GM18907 (cell line): ENCODE measurements around the gene ANKFN1.

Experiments used
- ATAC-seq: cut with Tn5 transposase; IDR thresholded peaks from one replicate; pipeline ENCODE4 v1.9.1; 2021; ENCODE audit warnings: mild to moderate bottlenecking, moderate library complexity; ENCODE audit not compliant: unreplicated experiment

The ANKFN1 gene

DNA sequence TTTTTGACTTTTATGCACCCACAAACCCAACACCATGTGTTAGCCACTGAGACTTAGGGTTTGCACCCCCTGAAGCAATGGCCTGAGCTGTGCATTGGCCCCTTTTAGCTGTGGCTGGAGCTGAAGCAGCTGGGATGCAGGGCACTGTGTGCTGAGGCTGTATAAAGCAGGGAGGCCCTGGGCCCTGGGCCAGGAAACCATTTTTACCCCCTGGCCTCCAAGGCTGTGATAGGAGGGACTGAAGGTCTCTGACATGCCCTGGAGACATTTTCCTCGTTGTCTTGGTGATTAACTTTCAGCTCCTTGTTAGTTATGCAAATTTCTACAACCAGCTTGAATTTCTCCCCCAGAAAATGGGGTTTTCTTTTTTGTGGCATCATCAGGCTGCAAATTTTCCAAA, 6.7 kb upstream of the ANKFN1 start:
- no peak for ATAC-seq

DNA sequence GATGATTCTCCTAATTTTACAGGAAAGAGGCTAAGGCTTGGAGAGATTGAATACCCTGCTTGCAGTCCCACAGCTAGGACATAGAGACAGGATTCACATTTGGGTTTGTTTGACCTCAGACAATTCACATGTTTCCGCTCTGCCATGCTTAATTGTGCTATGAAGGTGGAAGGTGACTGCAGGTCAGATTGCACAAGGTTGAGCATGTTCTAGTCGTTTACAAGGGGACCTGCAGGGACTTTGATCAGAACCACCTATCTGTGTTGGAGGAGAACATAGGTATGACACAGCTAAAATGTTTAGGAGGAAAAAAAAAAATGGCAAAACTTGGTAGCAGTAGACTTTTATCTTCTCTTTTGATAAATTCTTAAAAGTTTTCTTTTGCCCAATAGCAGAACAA, 4.9 kb upstream of the ANKFN1 start:
- no peak for ATAC-seq

DNA sequence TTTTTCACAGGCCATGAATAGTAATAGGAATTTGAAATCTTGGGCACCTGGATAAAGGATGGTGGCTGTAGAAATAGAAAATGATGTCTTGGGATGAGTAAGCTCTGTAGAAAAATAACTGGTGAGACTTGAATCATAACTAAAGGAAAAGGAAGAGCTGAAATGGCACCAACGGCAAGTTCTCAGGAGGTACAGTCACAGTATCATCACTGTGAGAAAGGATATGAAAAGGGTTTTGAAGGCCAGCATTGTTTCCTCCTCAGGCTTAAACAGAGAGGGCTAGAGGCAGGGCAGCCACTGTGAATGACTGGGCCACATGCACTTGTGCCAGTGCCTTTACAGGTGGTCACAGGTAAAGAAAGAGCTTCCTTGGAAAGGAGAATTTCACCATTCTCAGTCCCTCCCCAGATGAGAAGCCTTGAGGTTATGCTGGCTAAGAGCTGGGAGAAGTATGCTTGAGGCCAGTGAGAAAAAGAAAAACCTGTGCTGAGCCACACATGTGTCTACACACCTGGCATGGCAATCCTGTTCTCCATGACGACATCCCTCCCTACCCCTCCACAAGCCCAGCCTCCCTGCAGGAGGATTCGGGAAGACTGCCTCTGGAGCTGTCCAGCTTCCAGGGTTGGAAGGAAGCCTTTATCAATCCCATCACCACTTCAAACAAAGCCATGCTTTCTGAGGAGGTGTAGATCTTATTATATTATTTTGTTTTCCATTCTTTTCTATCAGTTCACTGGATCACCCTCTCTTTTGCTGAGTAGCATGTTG, 3.8 kb upstream of the ANKFN1 start:
- ATAC-seq, result no peak

DNA sequence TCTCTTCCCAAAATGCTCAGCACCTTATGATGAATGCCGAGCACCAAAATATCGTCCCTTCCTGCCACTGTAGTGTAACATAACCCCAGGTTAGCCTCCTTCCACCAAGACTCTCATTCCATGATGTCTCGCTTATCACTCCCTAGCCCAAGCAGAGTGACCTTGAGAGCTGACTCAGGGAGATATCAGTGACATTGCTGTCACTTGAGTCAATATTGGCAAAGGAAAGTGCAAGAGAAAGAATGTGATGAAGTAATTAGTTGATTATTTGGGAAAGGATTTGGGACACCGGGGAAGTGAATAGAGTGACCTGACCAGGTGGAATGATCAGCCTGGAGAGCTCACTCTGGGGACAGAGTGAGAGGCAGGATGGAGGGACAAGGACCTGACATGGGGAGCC, 2.6 kb upstream of the ANKFN1 start:
- ATAC-seq, result no peak

DNA sequence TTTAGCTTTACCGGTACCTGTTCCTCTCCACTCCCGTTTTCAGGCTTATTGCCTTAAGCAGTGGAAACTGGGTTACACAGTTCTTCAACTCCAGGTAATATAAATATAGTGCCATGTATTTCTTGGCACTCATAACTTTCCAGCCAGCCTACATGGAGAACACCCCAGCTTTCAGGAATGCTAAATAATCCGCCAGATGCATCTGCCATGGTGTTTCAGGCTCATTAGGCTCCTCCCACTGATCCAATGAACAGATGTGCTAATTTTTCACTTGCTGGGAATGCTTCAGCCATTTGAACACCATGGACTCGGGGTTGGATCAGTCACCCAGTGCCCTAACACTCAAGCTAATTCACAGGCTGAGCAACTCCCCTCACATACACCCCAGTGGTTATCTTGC, 4.6 kb downstream of the ANKFN1 start:
- ATAC-seq, result no peak

DNA sequence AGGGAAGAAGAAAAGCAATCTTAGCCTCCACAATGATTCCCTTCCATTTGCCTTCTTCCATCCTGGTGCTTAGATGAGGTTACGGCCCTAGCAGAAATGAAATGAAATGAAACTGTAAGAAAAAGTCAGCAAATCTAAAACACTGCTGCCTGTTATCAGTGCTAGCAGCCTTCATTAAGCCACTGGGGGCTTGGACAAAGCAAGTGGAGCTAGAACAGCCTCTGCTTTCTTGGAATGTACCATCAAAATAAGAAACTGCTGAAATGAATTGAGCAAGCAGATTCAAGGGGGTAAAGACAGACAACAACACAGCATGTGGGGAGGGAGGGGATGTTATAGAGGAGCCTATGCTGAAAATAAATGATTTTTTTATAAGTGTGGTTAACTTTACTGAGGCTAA, 5.1 kb downstream of the ANKFN1 start:
- no peak for ATAC-seq

DNA sequence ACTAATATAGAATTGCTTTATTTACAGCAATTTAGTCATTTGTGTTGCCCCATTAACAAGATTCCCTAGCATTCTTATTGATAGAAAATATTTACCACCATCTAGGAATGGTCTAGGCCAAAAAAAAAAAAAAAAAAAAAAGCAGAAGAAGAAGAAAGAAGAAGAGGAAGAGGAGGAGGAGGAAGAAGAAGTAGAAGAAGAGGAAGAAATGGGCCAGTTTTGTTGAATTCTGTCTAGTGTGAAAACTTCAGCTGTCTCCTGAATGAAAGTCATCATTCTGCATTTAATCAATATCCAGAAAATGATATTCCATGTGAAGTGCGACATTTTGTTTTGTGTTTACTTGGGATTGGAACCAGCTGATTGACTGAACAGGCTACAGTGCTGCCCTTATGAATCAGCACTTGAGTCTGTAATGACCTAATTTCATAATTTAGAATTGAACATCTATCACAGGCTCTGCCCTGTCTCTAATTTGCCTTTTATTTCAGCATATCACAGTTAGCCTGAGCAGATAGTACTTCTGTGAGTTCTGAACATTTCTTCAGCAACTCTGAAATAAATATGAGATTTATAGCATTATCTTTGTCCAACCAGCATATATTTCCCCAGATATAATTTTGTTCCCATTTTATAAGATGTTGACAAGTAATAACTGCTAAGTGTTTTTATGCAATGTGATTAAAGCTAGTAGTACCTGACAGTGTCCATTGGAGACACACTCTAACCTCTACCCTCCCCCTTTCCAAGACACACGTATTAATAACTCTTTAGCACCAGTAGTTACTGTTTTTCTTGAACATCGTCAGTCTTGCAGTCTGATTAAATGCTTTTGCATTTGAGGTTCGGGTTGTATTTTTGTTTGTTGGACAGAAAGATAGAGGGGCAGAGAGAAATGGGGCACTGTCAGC, 5.9 kb downstream of the ANKFN1 start:
- ATAC-seq, result no peak

DNA sequence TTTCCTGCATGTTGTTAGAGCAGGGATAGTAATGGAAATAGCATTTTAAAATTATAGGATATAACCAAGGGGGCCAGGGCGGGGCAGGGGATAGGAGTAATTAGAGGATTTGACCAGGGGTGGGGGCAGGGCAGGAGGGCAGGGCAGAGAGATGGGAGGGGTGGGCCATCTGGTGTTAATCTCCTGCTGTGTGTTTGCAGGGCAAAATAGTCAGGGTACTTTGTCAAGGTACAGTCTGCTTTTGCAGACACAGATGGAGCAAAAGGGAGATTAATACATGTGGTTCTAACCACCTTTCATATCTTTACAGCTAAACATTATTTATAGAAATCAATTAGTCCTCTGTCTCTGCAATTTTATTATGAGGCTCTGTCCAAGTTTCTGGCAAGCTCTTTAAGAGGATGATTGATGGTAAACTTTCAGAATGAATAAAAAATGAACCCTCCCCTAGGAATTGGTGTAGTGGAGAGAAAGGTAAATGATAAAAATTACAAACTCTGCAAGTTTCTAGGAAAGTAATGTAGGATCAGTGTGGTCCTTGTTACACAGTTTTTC, 6.6 kb downstream of the ANKFN1 start:
- no peak for ATAC-seq

DNA sequence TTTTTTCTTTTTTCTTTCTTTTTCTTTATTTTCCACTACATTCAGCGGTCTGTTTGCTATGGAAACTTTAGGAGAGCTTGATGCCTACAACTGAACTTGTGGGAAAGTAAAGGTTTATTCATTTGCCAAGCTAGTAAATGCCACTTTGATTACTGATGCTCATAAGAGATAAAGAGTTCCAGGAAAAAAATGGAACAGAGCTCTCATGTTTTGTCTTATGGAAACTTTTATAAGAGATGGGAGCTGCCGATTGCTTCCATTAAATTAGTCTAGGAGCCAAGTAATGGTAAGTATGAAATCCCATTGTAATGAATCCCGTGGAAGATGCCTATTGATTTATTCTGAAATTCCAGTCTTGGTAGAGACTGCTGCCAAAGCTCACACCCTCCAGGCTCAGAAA, 7.1 kb downstream of the ANKFN1 start:
- ATAC-seq, result no peak

DNA sequence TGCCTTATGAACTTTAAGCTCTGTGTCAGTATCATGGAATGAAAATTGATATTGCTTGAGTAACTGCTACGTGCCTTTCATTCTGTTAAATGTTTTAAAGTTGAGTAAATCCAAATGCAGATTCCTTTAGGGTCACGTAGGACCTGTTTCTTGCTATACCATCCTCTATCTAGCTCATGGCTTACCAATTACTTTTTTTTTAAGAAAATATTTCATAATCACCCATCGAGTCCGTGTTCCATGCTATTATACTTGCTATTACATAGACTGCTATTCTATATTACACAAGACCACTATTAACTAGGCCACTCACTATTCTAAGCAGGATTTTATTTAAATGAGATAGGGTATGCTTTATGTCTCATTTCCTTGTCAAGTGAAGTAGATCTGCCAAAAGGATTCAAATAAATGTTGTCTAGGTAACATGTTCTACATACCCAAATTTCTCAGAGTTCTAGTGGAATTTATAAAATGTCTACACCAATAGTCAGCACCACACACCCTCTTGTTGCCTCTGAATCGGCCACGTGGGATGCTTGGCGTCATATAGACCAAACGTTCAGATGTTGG, 11.9 kb downstream of the ANKFN1 start:
- no peak for ATAC-seq

DNA sequence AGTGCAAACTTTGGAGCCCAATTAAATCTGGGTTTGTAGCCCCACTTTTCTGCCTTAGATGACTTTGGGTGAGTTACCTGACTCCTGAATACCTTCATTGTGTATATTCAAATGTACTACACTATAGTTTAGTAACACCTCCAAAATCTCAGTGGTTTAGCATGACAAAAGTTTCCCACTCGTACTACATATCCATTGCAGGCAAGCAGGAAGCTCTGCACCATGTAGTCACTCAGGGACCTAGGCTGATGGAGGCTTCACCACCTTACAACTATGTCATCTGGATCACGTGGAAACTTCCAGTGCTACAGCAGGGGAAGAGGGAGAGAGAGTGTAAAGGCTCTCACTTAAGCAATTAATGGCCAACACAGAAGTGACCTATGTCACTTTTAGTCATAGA, 14.2 kb downstream of the ANKFN1 start:
- no peak for ATAC-seq

DNA sequence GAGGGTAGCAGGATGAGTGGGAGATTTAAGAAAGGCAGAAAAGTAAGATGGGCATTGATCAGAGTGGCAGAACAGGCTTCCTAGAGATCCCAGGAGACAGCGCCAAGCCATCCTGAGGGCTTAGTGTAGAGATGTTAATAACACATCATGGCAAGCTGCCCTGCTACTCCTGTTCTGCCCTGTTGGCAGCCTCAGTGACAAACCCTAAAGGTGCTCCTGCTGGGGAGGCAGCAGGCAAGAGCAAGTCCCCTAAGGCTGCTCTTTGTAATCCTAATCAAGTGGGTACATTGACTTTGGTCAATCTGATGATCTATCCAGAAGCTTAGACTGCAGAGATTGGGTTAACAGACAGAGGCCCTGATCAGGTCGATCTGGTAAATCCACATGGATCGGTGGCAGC, 16.3 kb downstream of the ANKFN1 start:
- no peak for ATAC-seq

DNA sequence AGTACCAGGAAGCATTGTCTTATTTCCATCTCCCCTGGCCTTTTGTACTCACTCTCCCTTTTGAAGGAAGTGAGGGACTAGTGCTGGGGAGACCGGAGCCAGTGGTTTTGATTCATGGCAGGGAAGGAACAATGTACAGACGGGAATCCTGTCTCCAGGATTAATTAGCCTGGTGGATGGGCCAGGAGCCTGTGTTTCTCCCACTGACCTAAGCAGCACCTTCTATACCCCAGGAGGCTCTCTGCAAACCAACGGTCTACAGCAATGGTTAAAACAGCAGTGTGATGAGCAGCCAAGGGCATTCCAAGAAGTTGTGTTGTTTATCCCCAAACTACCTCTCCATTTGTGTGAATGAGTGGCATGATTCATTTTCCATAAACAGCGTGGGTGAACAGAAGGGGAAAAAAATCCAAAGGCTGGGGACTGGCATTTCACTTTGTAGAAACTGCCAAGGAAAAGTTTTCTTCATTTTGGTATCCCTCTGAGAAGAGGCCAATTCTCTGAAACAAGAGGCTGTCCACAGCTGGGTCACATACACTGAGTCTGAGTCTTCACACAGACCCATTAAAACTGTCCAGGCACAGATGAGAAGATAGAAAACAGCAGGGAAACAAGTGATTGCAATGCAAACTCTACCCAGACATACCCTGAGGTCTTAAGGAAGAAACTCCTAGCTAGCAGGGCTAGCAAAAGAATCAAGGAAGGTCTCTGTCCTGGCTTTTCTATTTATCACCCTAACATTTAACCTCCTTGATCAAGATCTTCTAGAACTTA, 18.1 kb downstream of the ANKFN1 start:
- no peak for ATAC-seq

DNA sequence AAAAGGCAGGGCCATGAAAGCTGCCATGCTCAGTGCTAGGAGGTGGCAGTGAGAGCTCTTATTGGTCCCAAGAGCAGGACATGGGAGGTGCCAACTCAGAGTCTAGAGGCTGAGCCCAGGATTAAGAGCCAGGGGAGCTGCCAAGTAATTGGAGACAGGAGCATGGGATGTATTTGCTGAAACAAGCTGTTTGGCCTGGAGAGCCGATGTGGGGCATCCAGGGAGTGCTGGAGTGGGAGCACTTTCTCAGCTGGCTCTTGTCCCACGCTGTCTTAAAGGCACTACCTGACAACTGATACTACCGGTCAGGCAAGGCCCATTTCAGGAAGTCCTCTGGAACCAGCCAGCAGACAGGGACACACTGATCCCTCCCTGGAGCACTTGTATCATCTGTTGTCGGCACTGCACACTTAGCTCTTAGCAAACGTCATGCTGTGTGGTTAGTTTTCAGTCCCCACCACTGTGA, 19.3 kb downstream of the ANKFN1 start:
- ATAC-seq, result no peak

DNA sequence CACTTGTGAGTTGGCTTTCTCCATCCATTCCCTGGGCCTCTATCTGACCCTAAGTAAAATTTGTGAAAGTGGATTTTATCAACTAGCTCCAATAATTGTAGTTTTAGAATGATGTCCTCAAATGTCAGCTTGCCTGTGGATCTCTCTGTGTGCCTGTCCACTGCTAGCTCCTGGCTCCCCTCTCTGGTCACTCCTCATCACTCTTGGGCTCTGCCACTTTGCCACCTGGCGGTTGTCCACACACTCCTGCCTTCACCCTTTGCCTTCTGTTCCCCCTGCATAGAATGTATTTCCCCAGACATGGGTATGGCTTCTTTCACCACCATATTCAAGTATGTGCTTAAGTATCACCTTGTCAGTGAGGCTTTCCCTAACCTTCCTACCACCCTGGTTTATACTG, 19.8 kb downstream of the ANKFN1 start:
- ATAC-seq, result no peak

DNA sequence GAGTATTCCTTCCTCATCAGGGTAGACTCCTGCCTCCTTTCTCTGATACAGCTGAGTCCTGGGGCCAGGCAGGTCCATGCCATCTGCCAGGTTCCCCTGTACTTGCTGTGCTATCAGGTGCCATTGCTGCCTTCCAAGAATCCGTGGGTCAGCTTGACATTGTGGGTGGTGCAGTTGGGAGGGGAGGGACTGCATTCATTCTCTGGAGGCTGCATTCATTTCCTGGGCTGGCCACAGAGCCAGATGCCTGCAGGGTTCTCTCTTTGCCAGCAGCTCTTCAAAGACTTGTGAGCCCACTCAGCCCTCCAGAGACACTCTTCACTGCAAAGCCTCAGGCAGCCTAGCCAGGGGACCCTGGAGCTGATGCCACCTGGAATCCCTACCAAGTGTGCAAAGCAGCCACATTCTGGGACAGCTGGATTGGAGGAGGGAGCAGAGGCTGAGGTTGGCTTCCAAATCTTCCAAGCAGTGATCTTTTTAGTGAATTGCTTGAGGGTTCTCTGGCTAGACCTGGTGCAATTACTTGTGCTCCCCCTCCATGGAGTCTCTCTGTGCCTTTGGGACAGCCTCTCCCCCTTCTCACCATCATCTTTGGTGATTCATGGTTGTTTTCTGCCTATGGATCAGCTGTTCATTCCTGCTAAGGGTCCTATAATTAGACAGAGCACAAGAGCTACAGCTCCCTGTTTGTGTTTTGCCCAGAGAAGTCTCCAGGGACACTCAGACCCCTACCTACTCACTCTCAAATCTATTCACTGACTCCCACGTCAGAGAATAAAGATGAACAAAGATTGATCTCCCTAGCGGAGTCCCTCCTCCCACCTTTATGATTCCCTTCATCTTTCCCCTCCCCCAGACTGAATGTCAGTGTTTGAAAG, 20.9 kb downstream of the ANKFN1 start:
- no peak for ATAC-seq

DNA sequence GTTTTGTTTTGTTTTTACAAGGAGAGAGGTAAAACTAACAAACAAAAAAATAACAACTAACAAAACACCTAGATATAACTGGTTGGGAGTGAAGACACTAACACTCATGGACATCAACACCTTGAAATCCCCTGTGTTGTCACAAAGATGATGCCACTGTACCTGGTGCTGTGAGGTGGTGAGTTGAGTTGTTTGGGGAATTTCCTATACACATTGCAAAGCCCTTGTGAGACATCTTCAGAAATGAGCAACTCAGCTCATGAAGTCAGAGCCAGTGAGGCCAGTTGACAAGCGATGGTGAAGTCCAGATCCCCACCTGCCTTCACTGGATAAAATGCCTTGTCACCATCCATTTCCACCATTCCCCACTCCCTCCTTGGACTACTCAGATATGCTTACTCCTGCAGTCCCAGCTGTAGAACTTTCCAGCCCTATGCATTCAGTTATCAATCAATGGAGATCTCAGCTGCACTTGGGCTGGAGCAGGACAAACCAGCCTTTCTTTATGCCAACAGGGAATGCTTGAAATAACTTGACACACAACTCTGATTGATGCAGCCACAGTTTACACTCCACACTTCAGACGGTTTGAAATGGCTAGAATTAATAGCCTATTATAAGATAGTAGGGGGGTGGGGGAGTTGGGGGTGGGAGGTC, 22.2 kb downstream of the ANKFN1 start:
- ATAC-seq, result no peak

DNA sequence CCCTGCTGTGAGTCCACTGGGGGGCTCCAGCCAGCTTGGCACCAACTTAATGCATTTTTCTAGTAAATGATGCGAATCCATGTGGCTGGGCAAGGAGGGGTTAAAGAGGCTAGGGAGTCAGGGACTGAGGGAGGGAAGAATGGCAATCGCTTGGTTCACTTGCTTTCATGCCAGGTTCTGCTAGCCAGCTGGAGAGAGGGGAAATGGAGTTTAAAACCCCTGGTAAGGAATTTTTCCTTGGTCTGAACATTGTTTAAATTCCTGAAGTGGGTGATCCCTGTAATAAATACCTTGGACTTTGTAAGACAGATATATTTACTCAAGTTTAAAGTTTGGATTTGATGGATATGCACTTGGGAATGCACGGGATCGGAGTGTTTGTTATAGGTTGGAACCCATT, 22.8 kb downstream of the ANKFN1 start:
- ATAC-seq, result no peak

DNA sequence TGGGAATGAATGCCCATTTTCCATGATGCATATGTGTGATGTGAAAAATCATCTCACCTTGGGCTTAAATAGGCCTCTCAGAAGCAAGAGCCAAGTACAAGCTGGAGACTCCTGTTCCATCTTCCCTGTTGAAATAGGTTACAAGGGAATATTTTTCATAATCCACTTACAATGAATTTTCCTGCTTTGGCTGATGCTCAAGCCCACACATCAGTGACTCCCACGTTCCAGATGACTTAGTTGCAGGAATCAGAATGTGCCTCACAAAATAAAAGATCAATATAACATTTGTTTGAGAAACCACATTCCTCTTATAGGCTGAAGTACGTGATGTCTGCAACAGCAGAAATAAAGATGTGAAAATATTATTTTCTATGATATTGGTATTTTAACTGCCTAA, 24.1 kb downstream of the ANKFN1 start:
- no peak for ATAC-seq
